K562 (cell line): ENCODE data around the gene CLEC18C. TPM values are rescaled to one million over a fixed set of nuclear protein-coding genes. Genes with fewer than 3 reads are reported as not detected.
"Not testable (repeated sequence)": the region's sequence is repeated elsewhere in the genome, so short reads cannot be mapped to it uniquely, and the experiment has no call there.

Source experiments
- ATAC-seq: fragments of 200-7000 bp; cut with Tn5 transposase; 3 replicates; pipeline ENCODE4 v1.9.1; 2020; ENCODE audit warnings: moderate library complexity
- BruUV-seq: library from RNA; stranded (reverse); fragments of 400-500 nt; replicated peaks from 2 replicates; lab custom pipeline; 2021; lab: Mats Ljungman, UMichigan
- CTCF ChIA-PET: fragments of 300-600 bp; formaldehyde crosslinking; extraction: SDS; loops from one replicate; lab custom pipeline; 2021; ENCODE audit warnings: low intra/inter-chr PET ratio; lab: Yijun Ruan, JAX
- POLR2A ChIA-PET: fragments of 300-600, 350-650 bp; sonication (Branson Sonifier 250); formaldehyde crosslinking; extraction: SDS; loops from one replicate; lab custom pipeline; 2021; ENCODE audit warnings: antibody characterized with exemption, inconsistent platforms; lab: Yijun Ruan, JAX
- DNase-seq, 4 experiments: peaks; one replicate each; pipeline versions ENCODE4 v3.0.0 to v3.0.0-alpha.2; 2011 to 2018; ENCODE audit warnings: low spot score in 3 of 4, mixed read lengths in 3 of 4; ENCODE audit errors: extremely low read depth in 1 of 4
- FAIRE-seq: peaks from 2 replicates; lab custom pipeline; 2011; peaks lifted over from hg19 to GRCh38; lab: Jason Lieb, UNC
- H2AFZ ChIP-seq: 2 replicates; pipeline ENCODE4 v1.6.0; 2011; ENCODE audit warnings: low read depth, low read length, control low read depth, inconsistent platforms
- H3K27ac ChIP-seq: fragments of 200-600 bp; 3 replicates; pipeline ENCODE4 v1.8.0; 2011; ENCODE audit warnings: low read depth, mild to moderate bottlenecking, control low read depth, inconsistent platforms, low read length, moderate library complexity, mixed read lengths; ENCODE audit errors: extremely low read depth
- H3K27me3 ChIP-seq, 2 experiments: fragments of 300-600 bp in 1 of 2; 2 replicates in 1 of 2; 3 replicates in 1 of 2; pipeline versions ENCODE4 v1.6.0 to v1.8.0; 2011; ENCODE audit warnings: inconsistent platforms in 2 of 2, low read length in 2 of 2, mild to moderate bottlenecking in 1 of 2, mixed read lengths in 1 of 2, moderate library complexity in 1 of 2; ENCODE audit not compliant: control insufficient read depth in 2 of 2, insufficient read depth in 2 of 2
- H3K36me3 ChIP-seq: fragments of 300-600 bp; 3 replicates; pipeline ENCODE4 v1.8.0; 2011; ENCODE audit warnings: mild to moderate bottlenecking, low read length, inconsistent platforms; ENCODE audit not compliant: control insufficient read depth, insufficient read depth
- H3K4me1 ChIP-seq, 2 experiments: fragments of 200-600 bp in 1 of 2; replicated peaks in 1 of 2; 2 replicates in 1 of 2; 3 replicates in 1 of 2; pipeline versions ENCODE4 v1.5.1 to v1.8.0; 2011; ENCODE audit warnings: inconsistent platforms in 2 of 2, low read length in 2 of 2, mild to moderate bottlenecking in 1 of 2, mixed read lengths in 1 of 2, moderate library complexity in 1 of 2; ENCODE audit not compliant: control insufficient read depth in 2 of 2, insufficient read depth in 2 of 2
- H3K4me2 ChIP-seq: 2 replicates; pipeline ENCODE4 v1.6.1; 2011; ENCODE audit warnings: low read length, control low read depth, inconsistent platforms, mixed read lengths; ENCODE audit not compliant: insufficient read depth
- H3K4me3 ChIP-seq: fragments of 200-600 bp; sonication (generic), shearing (Covaris generic); 2 replicates; pipeline ENCODE4 v1.5.1; 2016; ENCODE audit warnings: control low read depth, inconsistent platforms
- H3K79me2 ChIP-seq: fragments of 200-600 bp; 3 replicates; pipeline ENCODE4 v1.8.0; 2011; ENCODE audit warnings: low read length, inconsistent platforms; ENCODE audit not compliant: control insufficient read depth, insufficient read depth
- H3K9ac ChIP-seq, 2 experiments: 2 replicates each; pipeline versions ENCODE4 v1.6.0 to v1.6.1; 2011; ENCODE audit warnings: low read depth in 2 of 2, low read length in 2 of 2, control low read depth in 1 of 2, inconsistent platforms in 1 of 2, mild to moderate bottlenecking in 1 of 2, mixed read lengths in 1 of 2; ENCODE audit not compliant: insufficient read depth in 1 of 2
- H3K9me1 ChIP-seq: one replicate; pipeline ENCODE4 v1.6.0; 2011; ENCODE audit warnings: inconsistent platforms, mild to moderate bottlenecking, low read length, moderate library complexity; ENCODE audit not compliant: control insufficient read depth, insufficient read depth
- H3K9me3 ChIP-seq: replicated peaks from 2 replicates; pipeline ENCODE4 v1.5.1; 2011; ENCODE audit warnings: low read depth, low read length, inconsistent platforms; ENCODE audit not compliant: control insufficient read depth, insufficient read depth
- H4K20me1 ChIP-seq: replicated peaks from 2 replicates; pipeline ENCODE4 v1.6.1; 2011; ENCODE audit warnings: low read length, inconsistent platforms, mixed read lengths; ENCODE audit not compliant: control insufficient read depth, insufficient read depth
- ZNF431 ChIP-seq: sonication (generic); formaldehyde crosslinking; IDR thresholded peaks from 2 replicates; pipeline ENCODE4 v1.8.0; 2022; ENCODE audit warnings: mild to moderate bottlenecking, missing genetic modification reagents
- WGBS: fragments of 100-300 bp; shearing (Covaris generic); methylation state at CpG from one replicate; pipeline ENCODE4 v1.1.6; 2016; ENCODE audit warnings: low coverage, mixed read lengths; ENCODE audit not compliant: insufficient coverage; ENCODE audit errors: missing lambda C conversion rate; 5-methylcytosine and 5-hydroxymethylcytosine counted together
- in situ Hi-C: fragments of 300-500 bp; cut with MboI; formaldehyde crosslinking; loops from 4 replicates; pipeline ENCODE4 v1.15.0; 2018; ENCODE audit warnings: inconsistent platforms, mixed read lengths
- intact Hi-C: fragments of 100-400 bp; cut with micrococcal nuclease; formaldehyde crosslinking; loops from 2 replicates; pipeline ENCODE4 v1.14.2; 2022
- polyA plus RNA-seq, 8 experiments: library from polyadenylated mRNA; depleted of rRNA in 4 of 8; stranded (reverse) in 5 of 8; unstranded in 3 of 8; fragments of >200 nt; fragmentation: Nextera tagmentation in 2 of 8; fragmentation: Illumina TruSeq in 1 of 8; extraction: Ambion mirVana in 2 of 8; extraction: Trizol in 1 of 8; gene quantifications; 2 replicates each; pipeline versions ENCODE4 v1.2.1 to v1.2.3, GENCODE V29; 2011 to 2014; ENCODE audit warnings: inconsistent platforms in 1 of 8, missing spikeins in 1 of 8
- total RNA-seq, 7 experiments: library from RNA; depleted of rRNA in 6 of 7; stranded (reverse); fragments of >200 nt in 6 of 7; fragmentation: Illumina TruSeq in 2 of 7; extraction: Trizol in 2 of 7; gene quantifications; 2 replicates each; pipeline versions ENCODE4 v1.2.1 to v1.2.3, GENCODE V29; 2011 to 2021; ENCODE audit warnings: low replicate concordance in 1 of 7

CLEC18C gene
- total and polyA plus RNA-seq, 9 of the 15 experiments (the other 6 are each of a cell fraction or from before 2014, with no cell fraction given), result 0.06 to 1.0 (median 0.54) TPM; not detected in 2

DNA sequence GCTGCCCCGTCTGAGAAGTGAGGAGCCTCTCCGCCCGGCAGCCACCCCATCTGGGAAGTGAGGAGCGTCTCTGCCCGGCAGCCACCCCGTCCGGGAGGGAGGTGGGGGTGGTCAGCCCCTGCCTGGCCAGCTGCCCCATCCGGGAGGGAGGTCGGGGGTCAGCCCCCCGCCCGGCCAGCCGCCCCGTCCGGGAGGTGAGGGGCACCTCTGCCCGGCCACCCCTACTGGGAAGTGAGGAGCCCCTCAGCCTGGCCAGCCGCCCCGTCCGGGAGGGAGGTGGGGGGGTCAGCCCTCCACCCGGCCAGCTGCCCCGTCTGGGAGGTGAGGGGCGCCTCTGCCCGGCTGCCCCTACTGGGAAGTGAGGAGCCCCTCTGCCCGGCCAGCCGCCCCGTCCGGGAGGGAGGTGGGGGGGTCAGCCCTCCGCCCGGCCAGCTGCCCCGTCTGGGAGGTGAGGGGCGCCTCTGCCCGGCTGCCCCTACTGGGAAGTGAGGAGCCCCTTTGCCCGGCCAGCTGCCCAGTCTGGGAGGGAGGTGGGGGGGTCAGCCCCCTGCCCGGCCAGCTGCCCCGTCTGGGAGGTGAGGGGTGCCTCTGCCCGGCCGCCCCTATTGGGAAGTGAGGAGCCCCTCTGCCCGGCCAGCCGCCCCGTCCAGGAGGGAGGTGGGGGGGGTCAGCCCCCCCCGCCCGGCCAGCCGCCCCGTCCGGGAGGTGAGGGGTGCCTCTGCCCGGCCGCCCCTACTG is 31.2 kb downstream of the CLEC18C start:
- H3K27ac ChIP-seq, H3K4me2 ChIP-seq, CTCF ChIA-PET, ATAC-seq, H4K20me1 ChIP-seq, H3K36me3 ChIP-seq, H3K27me3 ChIP-seq, DNase-seq, BruUV-seq, H3K9ac ChIP-seq, H2AFZ ChIP-seq, H3K4me1 ChIP-seq, POLR2A ChIA-PET, FAIRE-seq, H3K9me1 ChIP-seq, H3K4me3 ChIP-seq, intact Hi-C loops, H3K79me2 ChIP-seq, in situ Hi-C loops, H3K9me3 ChIP-seq: not testable (repeated sequence)
- WGBS, result no CpG with 5 or more reads among the region's 46 CpGs

DNA sequence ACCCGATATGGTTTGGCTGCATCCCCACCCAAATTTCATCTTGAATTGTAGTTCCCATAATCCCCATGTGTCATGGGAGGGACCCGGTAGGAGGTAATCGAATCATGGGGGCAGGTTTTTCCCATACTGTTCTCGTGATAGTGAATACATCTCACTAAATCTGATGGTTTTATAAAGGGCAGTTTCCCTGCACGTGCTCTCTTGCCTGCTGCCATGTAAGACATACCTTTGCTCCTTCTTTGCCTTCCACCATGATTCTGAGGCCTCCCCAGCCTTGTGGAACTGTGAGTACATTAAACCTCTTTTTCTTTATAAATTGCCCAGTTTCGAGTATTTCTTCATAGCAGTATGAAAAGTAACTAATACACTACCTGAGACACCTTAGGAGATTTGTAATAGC is 32.8 kb downstream of the CLEC18C start:
- H3K4me3 ChIP-seq, H3K9me1 ChIP-seq, H3K27ac ChIP-seq, H3K4me2 ChIP-seq, H3K4me1 ChIP-seq, H3K9ac ChIP-seq, FAIRE-seq, H3K27me3 ChIP-seq, BruUV-seq, CTCF ChIA-PET, DNase-seq, in situ Hi-C loops, ATAC-seq, H3K36me3 ChIP-seq, intact Hi-C loops, H3K79me2 ChIP-seq, H3K9me3 ChIP-seq, H2AFZ ChIP-seq, H4K20me1 ChIP-seq, POLR2A ChIA-PET: not testable (repeated sequence)
- TF ChIP-seq ZNF431 (CRISPR knock-in tag), result peak; percentile 80; the same call in 1 of the 2 replicates
- 72% methylated on average over 6 of the region's 6 CpGs for WGBS

DNA sequence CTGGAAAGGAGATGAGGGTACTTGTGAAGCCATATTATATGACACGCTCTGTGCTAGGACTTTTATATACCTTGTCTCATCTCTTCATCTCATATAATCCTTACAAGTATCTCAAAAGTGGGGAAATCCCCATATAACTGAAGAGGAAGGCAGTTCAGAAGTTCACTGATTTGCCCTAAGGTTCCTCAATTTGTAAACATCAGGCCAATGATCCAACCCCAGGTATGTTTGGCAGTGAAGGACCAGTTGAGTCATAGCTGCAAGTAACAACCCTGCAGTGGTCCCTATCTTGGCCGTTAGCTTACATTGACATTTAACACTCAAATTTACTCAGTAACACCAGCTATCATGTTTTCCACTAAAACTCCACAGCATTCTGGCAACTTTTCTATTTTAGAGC is 45.0 kb downstream of the CLEC18C start:
- H3K79me2 ChIP-seq, H2AFZ ChIP-seq, H3K4me1 ChIP-seq, BruUV-seq, H3K9me1 ChIP-seq, H3K9me3 ChIP-seq, DNase-seq, CTCF ChIA-PET, intact Hi-C loops, H3K4me3 ChIP-seq, H3K36me3 ChIP-seq, H4K20me1 ChIP-seq, ATAC-seq, H3K27ac ChIP-seq, H3K9ac ChIP-seq, H3K27me3 ChIP-seq, POLR2A ChIA-PET, H3K4me2 ChIP-seq, FAIRE-seq, in situ Hi-C loops: not testable (repeated sequence)
- 78% methylated on average over 1 of the region's 2 CpGs for WGBS
